Measurements from ENCODE around the gene CD200R1L. TPM values are rescaled to one million over a fixed set of nuclear protein-coding genes. Genes with fewer than 3 reads are reported as not detected.

The CD200R1L gene, protein sequence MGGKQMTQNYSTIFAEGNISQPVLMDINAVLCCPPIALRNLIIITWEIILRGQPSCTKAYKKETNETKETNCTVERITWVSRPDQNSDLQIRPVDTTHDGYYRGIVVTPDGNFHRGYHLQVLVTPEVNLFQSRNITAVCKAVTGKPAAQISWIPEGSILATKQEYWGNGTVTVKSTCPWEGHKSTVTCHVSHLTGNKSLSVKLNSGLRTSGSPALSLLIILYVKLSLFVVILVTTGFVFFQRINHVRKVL
- total RNA-seq = not detected in 2 replicates
- long read RNA-seq = 0 reads

DNA sequence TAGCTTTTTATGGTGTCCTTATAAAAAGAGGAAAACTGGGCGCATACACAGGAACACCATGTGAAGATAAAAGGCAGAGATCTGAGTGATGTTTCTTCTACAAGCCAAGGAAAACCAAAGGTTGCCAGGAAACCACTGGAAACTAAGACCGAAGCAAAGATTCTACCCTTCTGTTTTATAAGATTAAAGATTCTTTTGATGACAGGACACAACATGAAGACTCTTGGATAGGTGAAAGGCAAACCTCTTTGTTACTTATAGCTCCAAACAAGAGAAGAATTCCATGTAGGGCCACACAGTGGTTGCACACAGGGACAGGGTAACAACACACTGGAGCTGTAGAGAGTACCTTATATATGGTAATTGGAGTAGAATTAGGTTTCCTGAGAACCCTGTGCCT lies at the start of gene CD200R1L:
Gene CD200R1L, minus strand, starts transcription at position 101 of the 400 bp plus-strand sequence. CDS start 17,497 bp downstream, outside the sequence.
- Mint-ChIP-seq H3K4me3 (no peak within 1 kb of the TSS), H3K27me3 (ENCODE audit: low read depth) (no peaks in the 10 kb centered on the region), H3K9me3 (peaks cover 26% of the 10 kb centered on the region), H3K4me1 (no peaks in the 10 kb centered on the region), H3K27ac (ENCODE audit: unreplicated experiment) (no peak within 1 kb of the TSS), H3K36me3 (ENCODE audit: low read depth) (peaks cover under 1% of the 10 kb centered on the region)
- TF ChIP-seq CTCF (conservative IDR thresholded peaks at IDR 0.05) = no peak
- no peak for DNase-seq (ENCODE audit: low read depth, low spot score)

DNA sequence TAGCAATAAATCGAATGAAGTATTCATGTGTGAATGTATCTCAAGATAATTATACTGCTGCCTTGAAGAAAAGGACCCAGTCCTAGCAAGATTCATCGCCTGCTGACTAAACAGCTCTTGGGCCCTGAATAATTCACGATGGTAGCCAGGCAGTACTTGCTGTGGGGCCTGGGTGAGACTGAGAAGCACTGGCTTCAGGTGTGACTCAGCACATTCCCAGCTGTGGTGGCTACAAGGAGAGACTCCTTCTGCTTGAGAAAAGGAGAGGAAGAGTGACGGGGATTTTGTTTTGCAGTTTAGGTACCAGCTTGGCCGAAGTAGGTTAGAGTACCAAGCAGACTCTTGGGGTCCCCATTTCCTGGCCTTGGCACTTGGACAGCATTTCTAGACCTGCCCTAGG lies 47.6 kb upstream of the CD200R1L start:
- no peak overlapping the region for H3K27ac Mint-ChIP-seq (ENCODE audit: unreplicated experiment)
- no peak for DNase-seq (ENCODE audit: low read depth, low spot score)

DNA sequence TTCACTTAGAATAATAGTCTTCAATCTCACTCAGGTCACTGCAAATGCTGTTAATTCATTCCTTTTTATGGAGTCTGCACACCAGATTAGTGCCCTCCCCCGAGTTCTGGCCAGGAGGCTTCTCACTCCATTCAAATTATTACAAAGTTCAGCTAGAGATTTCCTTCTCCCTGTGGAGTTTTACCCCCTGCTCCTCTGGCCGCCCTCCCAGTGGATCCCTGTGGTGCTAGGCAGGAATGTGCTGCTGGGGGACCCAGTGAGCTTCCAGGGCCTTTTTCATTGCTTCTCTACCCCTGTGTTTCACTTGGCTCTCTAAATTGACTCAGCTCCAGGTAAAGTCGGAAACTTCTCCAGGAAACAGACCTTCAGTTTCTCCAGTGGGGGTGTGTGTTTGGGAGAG lies 42.7 kb upstream of the CD200R1L start:
- Mint-ChIP-seq H3K36me3 (ENCODE audit: low read depth) (no peaks in the 10 kb centered on the region), H3K9me3 (peaks cover 4% of the 10 kb centered on the region), H3K4me3 (no peak overlapping the region), H3K27ac (ENCODE audit: unreplicated experiment) (no peak overlapping the region), H3K27me3 (ENCODE audit: low read depth) (no peaks in the 10 kb centered on the region), H3K4me1 (no peaks in the 10 kb centered on the region)
- no peak for DNase-seq (ENCODE audit: low read depth, low spot score)
- TF ChIP-seq CTCF (conservative IDR thresholded peaks at IDR 0.05) = no peak

More for the DNA sequence above, 47.6 kb upstream of the CD200R1L start:
- TF ChIP-seq CTCF (conservative IDR thresholded peaks at IDR 0.05) = no peak
- Mint-ChIP-seq H3K36me3 (ENCODE audit: low read depth) (no peaks in the 10 kb centered on the region), H3K4me1 (no peaks in the 10 kb centered on the region), H3K27me3 (ENCODE audit: low read depth) (no peaks in the 10 kb centered on the region), H3K9me3 (peaks cover 4% of the 10 kb centered on the region), H3K4me3 (no peak overlapping the region)

DNA sequence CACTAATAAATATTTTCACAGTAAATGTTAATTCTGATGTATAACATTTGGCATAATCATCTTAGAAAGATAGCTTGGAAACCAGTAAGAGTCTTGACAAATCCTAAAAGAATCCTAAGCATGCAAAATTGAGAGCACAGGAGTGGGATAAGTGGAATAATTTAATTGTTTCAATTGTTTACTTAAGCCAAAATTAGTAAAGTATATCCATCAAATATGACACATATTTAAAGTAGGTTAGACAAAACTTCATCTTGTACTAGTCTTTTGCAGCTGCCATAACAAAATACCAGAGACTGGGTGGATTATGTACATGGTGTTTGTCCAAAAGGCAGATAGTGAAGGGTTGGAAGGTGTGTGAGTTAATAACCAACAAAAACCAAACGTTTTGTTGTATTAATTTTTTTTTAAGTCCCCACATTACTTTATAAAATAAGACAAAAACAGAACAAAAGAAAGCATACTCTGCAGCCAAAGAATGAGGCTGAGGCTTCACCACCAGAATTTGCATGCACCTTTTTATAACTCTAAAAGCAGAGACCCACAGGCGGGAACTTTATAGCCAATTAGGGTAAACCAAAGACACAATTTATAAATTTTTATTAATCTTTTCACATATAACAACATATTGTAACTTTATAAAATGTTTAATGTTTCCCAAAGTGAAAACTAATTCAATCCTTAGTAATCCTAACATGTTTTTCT lies 41.9 kb upstream of the CD200R1L start:
- H3K36me3 Mint-ChIP-seq (ENCODE audit: low read depth) = no peaks in the 10 kb centered on the region
- H3K9me3 Mint-ChIP-seq = peaks cover 4% of the 10 kb centered on the region
- no peak overlapping the region for H3K4me3 Mint-ChIP-seq
- no peak for DNase-seq (ENCODE audit: low read depth, low spot score)
- no peaks in the 10 kb centered on the region for H3K4me1 Mint-ChIP-seq
- TF ChIP-seq CTCF (conservative IDR thresholded peaks at IDR 0.05) = no peak
- no peak overlapping the region for H3K27ac Mint-ChIP-seq (ENCODE audit: unreplicated experiment)
- no peaks in the 10 kb centered on the region for H3K27me3 Mint-ChIP-seq (ENCODE audit: low read depth)

DNA sequence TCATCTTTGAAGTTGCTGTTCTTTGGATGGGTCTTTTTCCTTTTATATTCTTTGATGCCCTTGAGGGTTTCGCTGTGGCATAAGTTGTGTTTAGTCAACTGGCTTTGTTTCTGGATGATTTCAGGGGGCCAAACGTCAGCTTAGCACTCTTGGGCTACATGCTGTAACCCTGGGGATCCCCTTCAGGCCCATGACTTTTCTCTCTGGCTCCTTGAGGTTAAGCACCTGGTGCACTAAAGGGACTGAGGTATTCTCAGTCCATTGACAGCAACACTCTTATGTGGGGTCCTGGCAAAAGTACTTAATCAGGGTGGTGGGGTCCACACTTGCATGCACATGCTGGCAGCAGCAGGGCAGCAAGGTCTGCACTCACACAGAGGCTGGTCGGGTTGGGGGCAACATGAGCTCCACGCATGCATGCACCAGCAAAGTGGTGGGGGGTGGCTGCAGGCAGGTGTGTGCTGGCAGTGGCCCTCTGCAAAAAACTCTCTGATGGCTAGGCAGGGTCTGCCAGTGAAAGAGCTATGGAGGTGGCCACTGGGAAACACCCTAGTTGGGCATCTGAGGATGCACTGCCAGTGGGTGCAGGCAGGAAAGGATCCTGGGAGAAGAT lies 38.1 kb upstream of the CD200R1L start:
- no peaks in the 10 kb centered on the region for H3K36me3 Mint-ChIP-seq (ENCODE audit: low read depth)
- peaks cover 7% of the 10 kb centered on the region for H3K9me3 Mint-ChIP-seq
- H3K4me3 Mint-ChIP-seq = no peak overlapping the region
- H3K27me3 Mint-ChIP-seq (ENCODE audit: low read depth) = no peaks in the 10 kb centered on the region
- H3K4me1 Mint-ChIP-seq = no peaks in the 10 kb centered on the region
- no peak for TF ChIP-seq CTCF (conservative IDR thresholded peaks at IDR 0.05)
- H3K27ac Mint-ChIP-seq (ENCODE audit: unreplicated experiment) = no peak overlapping the region
- no peak for DNase-seq (ENCODE audit: low read depth, low spot score)

All from neural crest cell (in vitro differentiated cells).